Fibroblast of villous mesenchyme (primary cell): Measurements from ENCODE around the gene RTL10. TPM values are rescaled to one million over a fixed set of nuclear protein-coding genes. Genes with fewer than 3 reads are reported as not detected.

ENCODE experiments used
- DNase-seq: peaks from one replicate; pipeline ENCODE4 v3.0.0-alpha.2; 2010; ENCODE audit warnings: low read depth
- H3K4me3 ChIP-seq: 2 replicates; pipeline ENCODE4 v1.5.1; 2011; ENCODE audit warnings: low read depth, mild to moderate bottlenecking, low read length
- CTCF ChIP-seq: IDR thresholded peaks from 2 replicates; pipeline ENCODE4 v1.5.1; 2012; ENCODE audit warnings: low read depth, mild to moderate bottlenecking, low read length; ENCODE audit not compliant: insufficient read depth
- total RNA-seq: library from RNA; depleted of rRNA; stranded (reverse); fragments of >200 nt; gene quantifications from 2 replicates; pipeline ENCODE4 v1.2.3, GENCODE V29; 2012

RTL10 gene
- total RNA-seq, 1 donor, result 15.1 TPM

DNA sequence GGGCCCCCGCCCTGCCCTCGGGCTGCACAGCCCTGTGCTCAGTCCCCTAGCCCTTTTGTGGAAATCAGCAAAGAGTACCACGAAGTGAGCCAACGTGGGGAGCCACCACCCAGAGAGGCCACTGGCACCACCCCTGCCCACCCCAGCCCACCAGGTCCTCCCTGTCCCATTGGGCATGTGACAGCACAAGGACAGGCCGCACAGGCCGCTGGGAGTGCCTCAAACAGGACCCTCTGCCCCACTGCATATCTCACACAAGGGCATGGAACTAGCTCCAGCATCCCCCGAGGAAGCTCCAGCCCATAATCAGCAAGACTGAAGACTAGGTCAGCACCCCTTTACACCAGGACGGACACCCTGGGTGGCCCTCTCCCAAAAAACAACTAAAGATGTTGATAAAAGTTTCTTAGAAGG, 29.7 kb downstream of the RTL10 start:
- no peak for DNase-seq
- TF ChIP-seq CTCF, result no peak
- no peak overlapping the region for H3K4me3 ChIP-seq

DNA sequence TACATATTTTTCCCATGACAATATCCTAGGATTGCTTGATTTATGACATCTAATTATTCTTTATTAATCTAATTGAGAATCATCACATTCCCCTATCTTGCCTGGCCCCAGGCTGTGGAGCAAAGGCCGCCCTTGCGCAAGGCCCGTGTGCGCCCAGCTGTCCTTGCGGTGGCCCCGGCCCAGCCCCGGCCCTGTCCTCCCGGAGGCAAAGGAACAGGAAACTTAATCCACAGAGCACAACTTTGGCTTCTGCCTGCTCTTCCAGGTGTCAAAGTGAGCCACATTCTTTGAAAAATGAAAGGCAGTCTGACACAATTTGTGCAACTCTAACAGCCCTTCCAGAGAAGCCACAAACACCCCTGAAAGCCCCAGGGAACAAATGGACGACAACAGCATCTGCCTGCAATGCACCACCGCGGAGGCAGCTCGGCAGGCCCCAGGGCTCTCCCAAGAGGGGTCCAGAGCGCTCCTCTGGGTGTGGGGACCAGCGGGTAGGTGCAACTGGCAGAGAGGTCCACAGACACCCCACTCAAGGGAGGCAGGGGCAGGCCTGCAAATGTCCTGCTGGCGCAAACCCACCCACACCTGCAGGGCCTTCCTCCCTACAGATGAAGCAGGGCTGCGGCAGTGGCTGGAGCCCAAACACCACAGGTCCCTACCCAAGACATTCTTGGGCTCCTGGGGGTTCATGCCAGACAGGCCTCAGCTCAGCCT, 30.3 kb downstream of the RTL10 start:
- no peak for TF ChIP-seq CTCF
- H3K4me3 ChIP-seq, result no peak overlapping the region
- DNase-seq, result no peak

GRCh38 chr22:19823902-19824211, 30.8 kb downstream of the RTL10 start:
- TF ChIP-seq CTCF, result no peak

GRCh38 chr22:19823191-19823901, 31.3 kb downstream of the RTL10 start:
- no peak overlapping the region for H3K4me3 ChIP-seq
- no peak for TF ChIP-seq CTCF
- DNase-seq, result no peak

More at GRCh38 chr22:19823902-19824211, 30.8 kb downstream of the RTL10 start:
- H3K4me3 ChIP-seq, result no peak overlapping the region
- no peak for DNase-seq

DNA sequence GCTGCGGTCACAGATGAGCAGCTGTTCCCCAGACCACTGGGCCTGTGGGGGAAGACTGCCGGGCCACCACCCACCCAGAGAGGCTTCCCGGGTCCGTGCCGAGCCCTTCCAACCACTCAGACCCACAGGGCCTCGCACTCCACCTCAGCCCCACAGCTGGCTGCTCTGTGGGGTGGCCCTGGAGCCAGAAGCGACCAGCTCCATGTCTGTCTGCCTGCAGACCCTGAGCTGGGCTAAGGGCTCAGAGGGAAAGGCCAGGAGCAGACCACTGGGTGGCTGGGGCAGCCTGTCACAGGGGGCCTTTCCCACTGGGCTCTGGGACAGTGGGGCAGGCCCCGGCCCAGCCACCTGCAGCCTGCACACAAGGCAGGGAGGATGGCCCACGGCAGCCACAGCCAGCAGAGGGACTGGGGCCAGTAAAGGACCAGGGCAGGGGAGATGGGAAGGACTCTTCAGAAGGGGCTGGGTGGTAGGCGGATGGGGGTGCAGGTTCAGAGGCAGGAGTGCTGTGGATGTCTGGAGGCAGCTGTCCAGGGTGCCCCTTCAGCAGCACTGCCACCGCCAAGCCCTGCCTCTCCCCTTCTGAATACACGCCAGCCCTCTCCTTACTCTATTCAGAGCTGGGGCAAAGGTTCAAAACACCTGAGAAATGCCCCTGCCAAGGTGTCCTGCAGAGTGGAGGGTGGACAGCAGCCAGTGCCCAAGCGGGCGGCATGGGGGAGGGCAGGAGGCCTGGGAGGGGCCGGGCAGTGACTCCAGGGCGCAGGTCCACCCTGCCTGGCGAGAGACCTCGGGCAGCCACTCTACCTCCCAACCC, 32.2 kb downstream of the RTL10 start:
- no peak overlapping the region for H3K4me3 ChIP-seq
- TF ChIP-seq CTCF, result no peak
- no peak for DNase-seq

DNA sequence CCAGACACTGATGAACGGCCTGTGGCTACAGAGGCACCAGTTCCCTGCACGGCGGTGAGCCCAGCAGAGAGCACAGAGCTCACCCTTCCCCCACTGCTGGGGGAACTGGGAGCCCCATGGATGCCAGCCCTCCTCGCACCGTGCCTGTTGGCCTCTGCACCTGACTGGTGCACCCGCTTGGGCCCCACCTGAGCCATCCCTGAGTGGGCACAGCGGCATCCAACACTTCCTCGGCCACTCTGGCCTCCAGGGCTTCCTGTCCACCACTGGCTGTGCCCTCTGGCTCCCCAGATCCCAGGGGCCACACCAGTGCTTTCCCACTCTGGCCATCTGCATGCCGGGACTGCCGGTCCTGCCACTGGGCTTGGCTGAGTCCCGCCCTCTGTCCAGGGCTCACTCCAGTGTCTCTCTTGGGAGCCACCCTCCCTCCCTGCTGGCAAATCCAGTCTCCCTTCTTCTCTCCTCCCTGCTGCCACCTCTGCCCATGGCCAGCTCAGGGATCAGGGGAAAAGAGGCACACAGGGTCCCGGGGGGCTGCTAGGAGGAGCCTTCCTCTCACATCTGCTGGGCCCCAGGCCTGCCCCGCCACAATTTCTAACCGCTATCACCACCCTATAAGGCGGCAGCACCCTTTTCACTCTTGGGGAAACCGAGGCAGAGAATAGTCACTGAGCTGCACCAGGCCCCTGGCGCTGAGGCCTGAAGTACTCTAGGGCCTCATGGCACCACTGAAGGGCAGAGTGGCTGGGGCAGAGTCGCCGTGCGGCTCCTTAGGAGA, 33.0 kb downstream of the RTL10 start:
- TF ChIP-seq CTCF, result no peak
- no peak overlapping the region for H3K4me3 ChIP-seq
- DNase-seq, result no peak
